DND-41 (cell line): ENCODE results near the gene TST.

Source experiments
- EZH2 ChIP-seq: IDR thresholded peaks from 3 replicates; pipeline ENCODE4 v1.6.1; 2012; ENCODE audit warnings: borderline replicate concordance, low read depth, mild to moderate bottlenecking, moderate library complexity, low read length, inconsistent platforms; ENCODE audit not compliant: severe bottlenecking
- TF ChIP-seq, protein P1 (sequence below): IDR thresholded peaks from 2 replicates; pipeline ENCODE4 v1.5.1; 2012; ENCODE audit warnings: borderline replicate concordance, low read length, moderate library complexity, mild to moderate bottlenecking; ENCODE audit not compliant: poor library complexity, severe bottlenecking; ENCODE audit errors: extremely low read depth

DNA sequence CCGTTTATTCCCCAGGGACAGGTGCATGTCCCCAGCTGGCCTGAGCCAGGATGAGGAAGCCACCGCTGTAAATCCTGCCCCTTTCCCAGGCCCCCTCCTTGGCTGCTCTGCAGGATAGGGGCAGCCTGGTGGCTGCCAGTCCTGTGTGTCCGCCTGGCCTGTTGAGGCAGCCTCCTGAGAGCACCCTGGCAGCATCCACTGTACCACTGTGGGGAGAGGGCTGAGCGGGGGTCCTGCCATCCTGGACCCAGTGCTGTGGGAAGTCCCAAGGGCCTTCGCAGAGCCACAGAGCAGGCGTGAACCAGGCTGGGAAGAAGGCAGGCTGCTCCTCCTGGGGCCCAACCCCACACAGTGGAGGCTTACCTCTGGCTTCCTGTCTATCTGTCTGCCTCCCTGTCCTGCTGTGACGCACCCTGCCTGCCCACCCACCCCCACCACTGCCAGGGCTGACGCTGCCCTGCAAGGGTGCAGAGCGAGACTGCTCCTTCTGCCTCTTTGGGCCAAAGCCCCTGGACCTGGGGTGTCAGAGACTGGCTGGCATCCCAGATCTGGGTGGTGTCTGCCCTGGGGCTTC is 40.7 kb upstream of the TST start:
- TF ChIP-seq EZH2: no peak
- TF ChIP-seq, protein P1, sequence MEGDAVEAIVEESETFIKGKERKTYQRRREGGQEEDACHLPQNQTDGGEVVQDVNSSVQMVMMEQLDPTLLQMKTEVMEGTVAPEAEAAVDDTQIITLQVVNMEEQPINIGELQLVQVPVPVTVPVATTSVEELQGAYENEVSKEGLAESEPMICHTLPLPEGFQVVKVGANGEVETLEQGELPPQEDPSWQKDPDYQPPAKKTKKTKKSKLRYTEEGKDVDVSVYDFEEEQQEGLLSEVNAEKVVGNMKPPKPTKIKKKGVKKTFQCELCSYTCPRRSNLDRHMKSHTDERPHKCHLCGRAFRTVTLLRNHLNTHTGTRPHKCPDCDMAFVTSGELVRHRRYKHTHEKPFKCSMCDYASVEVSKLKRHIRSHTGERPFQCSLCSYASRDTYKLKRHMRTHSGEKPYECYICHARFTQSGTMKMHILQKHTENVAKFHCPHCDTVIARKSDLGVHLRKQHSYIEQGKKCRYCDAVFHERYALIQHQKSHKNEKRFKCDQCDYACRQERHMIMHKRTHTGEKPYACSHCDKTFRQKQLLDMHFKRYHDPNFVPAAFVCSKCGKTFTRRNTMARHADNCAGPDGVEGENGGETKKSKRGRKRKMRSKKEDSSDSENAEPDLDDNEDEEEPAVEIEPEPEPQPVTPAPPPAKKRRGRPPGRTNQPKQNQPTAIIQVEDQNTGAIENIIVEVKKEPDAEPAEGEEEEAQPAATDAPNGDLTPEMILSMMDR: no peak
